Ascending aorta (tissue), 2 donors: ENCODE measurements around the gene DGAT2L6. TPM values are rescaled to one million over a fixed set of nuclear protein-coding genes. Genes with fewer than 3 reads are reported as not detected.

Experiments used
- DNase-seq, 2 donors: peaks; one replicate each; pipeline ENCODE4 v3.0.0-alpha.2; 2019; ENCODE audit warnings: low spot score in 2 of 2
- H3K27ac ChIP-seq, 2 donors: fragments of 200-600 bp; sonication (generic); one replicate each; pipeline ENCODE4 v1.5.1; 2016 to 2017; ENCODE audit warnings: mild to moderate bottlenecking in 1 of 2
- H3K27me3 ChIP-seq: fragments of 200-600 bp; sonication (generic); one replicate; pipeline ENCODE4 v1.5.1; 2017
- H3K36me3 ChIP-seq, 2 donors: fragments of 200-600 bp; sonication (generic); one replicate each; pipeline ENCODE4 v1.5.1; 2016
- H3K4me1 ChIP-seq, 2 donors: fragments of 200-600 bp; sonication (generic); one replicate each; pipeline ENCODE4 v1.5.1; 2016 to 2017; ENCODE audit warnings: mild to moderate bottlenecking in 1 of 2
- H3K4me3 ChIP-seq, 2 donors: fragments of 200-600 bp; sonication (generic); one replicate each; pipeline ENCODE4 v1.5.1; 2016 to 2017; ENCODE audit warnings: mild to moderate bottlenecking in 1 of 2
- H3K9me3 ChIP-seq, 2 donors: fragments of 200-600 bp; sonication (generic); one replicate each; pipeline ENCODE4 v1.5.1; 2016
- intact Hi-C: fragments of 100-400 bp; cut with DNase I; formaldehyde crosslinking; loops from one replicate; pipeline ENCODE4 v1.15.1; 2023
- total RNA-seq: library from RNA; depleted of rRNA; stranded (reverse); fragments of >200 nt; gene quantifications from one replicate; pipeline ENCODE4 v1.1.0, GENCODE V29; 2016
- TF ChIP-seq, protein P1 (sequence below), 3 experiments: fragments of 200-600 bp in 2 of 3; fragments of 450-650 bp in 1 of 3; sonication (generic) in 2 of 3; IDR thresholded peaks; one replicate each; pipeline ENCODE4 v1.5.1; 2016 to 2019; ENCODE audit warnings: antibody characterized with exemption in 3 of 3, mild to moderate bottlenecking in 1 of 3, moderate library complexity in 1 of 3

DGAT2L6 gene
- total RNA-seq, 1 donor from 2014 or later, result not detected

DNA sequence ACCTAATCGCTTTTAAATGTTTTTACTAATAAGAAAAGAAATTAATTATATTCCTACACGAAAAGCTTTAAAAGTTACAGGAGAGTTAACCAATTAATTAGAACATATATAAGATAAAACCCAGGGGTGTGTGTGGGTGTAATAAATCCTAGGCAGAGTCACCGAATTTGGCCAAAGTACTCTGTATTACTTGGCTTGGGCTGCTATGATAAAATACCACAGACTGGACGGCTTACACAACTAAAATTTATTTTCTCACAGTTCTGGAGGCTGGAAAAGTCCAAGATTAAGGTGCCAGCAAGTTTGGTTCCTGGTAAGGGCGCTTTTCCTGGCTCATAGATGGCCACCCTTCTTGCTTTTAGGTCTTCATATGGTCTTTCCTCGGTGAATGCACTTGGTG lies 67.6 kb downstream of the DGAT2L6 start:
- H3K27ac ChIP-seq, result no peak overlapping the region
- no peaks in the 10 kb centered on the region for H3K4me1 ChIP-seq
- H3K27me3 ChIP-seq, result no peaks in the 10 kb centered on the region
- no peaks in the 10 kb centered on the region for H3K36me3 ChIP-seq
- TF ChIP-seq, protein P1, sequence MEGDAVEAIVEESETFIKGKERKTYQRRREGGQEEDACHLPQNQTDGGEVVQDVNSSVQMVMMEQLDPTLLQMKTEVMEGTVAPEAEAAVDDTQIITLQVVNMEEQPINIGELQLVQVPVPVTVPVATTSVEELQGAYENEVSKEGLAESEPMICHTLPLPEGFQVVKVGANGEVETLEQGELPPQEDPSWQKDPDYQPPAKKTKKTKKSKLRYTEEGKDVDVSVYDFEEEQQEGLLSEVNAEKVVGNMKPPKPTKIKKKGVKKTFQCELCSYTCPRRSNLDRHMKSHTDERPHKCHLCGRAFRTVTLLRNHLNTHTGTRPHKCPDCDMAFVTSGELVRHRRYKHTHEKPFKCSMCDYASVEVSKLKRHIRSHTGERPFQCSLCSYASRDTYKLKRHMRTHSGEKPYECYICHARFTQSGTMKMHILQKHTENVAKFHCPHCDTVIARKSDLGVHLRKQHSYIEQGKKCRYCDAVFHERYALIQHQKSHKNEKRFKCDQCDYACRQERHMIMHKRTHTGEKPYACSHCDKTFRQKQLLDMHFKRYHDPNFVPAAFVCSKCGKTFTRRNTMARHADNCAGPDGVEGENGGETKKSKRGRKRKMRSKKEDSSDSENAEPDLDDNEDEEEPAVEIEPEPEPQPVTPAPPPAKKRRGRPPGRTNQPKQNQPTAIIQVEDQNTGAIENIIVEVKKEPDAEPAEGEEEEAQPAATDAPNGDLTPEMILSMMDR (IDR thresholded peaks at IDR 0.05), result no peak
- intact Hi-C loops, result no loop called here
- DNase-seq, result no peak
- H3K4me3 ChIP-seq, result no peak overlapping the region
- H3K9me3 ChIP-seq, result no peaks in the 10 kb centered on the region

GRCh38 chrX:70247252-70247651 lies 70.0 kb downstream of the DGAT2L6 start:
- no peak overlapping the region for H3K27ac ChIP-seq
- DNase-seq, result no peak
- no peaks in the 10 kb centered on the region for H3K36me3 ChIP-seq
- no peaks in the 10 kb centered on the region for H3K27me3 ChIP-seq
- intact Hi-C loops, result no loop called here
- TF ChIP-seq, protein P1 (IDR thresholded peaks at IDR 0.05), result no peak
- H3K4me1 ChIP-seq, result no peaks in the 10 kb centered on the region
- H3K4me3 ChIP-seq, result no peak overlapping the region
- no peaks in the 10 kb centered on the region for H3K9me3 ChIP-seq

DNA sequence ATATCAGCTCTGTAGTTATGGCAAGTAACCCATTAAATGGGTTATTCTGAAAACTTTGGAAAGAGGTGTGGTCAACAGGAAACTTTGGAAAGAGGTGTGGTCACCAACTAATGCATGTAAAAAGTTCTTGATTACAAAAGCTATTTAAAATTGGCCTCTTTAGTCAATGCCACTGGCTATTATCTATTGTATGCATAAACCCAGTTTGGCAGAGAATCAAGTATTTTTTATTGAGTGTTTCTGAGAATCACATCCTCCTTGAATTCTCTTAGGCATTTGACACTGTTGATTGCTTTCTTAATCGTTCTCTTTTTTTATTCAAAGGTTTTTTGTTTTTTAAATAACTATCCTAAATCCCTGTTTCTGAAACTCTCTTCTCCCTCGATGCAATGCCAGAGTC lies 75.2 kb downstream of the DGAT2L6 start:
- H3K4me3 ChIP-seq, result no peak overlapping the region
- DNase-seq, result no peak
- no peaks in the 10 kb centered on the region for H3K27me3 ChIP-seq
- TF ChIP-seq, protein P1 (IDR thresholded peaks at IDR 0.05), result no peak
- no peaks in the 10 kb centered on the region for H3K4me1 ChIP-seq
- H3K27ac ChIP-seq, result no peak overlapping the region
- intact Hi-C loops, result no loop called here
- H3K36me3 ChIP-seq, result no peaks in the 10 kb centered on the region
- H3K9me3 ChIP-seq, result no peaks in the 10 kb centered on the region

- Histone ChIP-seq H3K27me3 (no peaks in the 10 kb centered on the region), H3K4me1 (no peaks in the 10 kb centered on the region), H3K27ac (no peak overlapping the region), H3K9me3 (no peaks in the 10 kb centered on the region), H3K36me3 (no peaks in the 10 kb centered on the region), H3K4me3 (no peak overlapping the region)
- TF ChIP-seq, protein P1 (IDR thresholded peaks at IDR 0.05), result no peak
- DNase-seq, result no peak
- intact Hi-C loops, result no loop called here
Measured at GRCh38 chrX:70253377-70254062, 76.2 kb downstream of the DGAT2L6 start.

- Histone ChIP-seq H3K36me3 (no peaks in the 10 kb centered on the region), H3K4me3 (no peak overlapping the region), H3K4me1 (no peaks in the 10 kb centered on the region), H3K27me3 (no peaks in the 10 kb centered on the region), H3K9me3 (no peaks in the 10 kb centered on the region), H3K27ac (no peak overlapping the region)
- TF ChIP-seq, protein P1 (IDR thresholded peaks at IDR 0.05), result no peak
- no peak for DNase-seq
- intact Hi-C loops, result no loop called here
Measured at GRCh38 chrX:70254063-70254400, 76.7 kb downstream of the DGAT2L6 start.

- H3K4me1 ChIP-seq, result no peaks in the 10 kb centered on the region
- intact Hi-C loops, result no loop called here
- no peaks in the 10 kb centered on the region for H3K36me3 ChIP-seq
- DNase-seq, result no peak
- no peak overlapping the region for H3K27ac ChIP-seq
- no peak overlapping the region for H3K4me3 ChIP-seq
- no peaks in the 10 kb centered on the region for H3K27me3 ChIP-seq
- TF ChIP-seq, protein P1 (IDR thresholded peaks at IDR 0.05), result no peak
- H3K9me3 ChIP-seq, result no peaks in the 10 kb centered on the region
Measured at GRCh38 chrX:70254909-70255308, 77.6 kb downstream of the DGAT2L6 start.
